Sigmoid colon (tissue), 7 donors: ENCODE measurements around the gene ABCA12. TPM values are rescaled to one million over a fixed set of nuclear protein-coding genes. Genes with fewer than 3 reads are reported as not detected.
"Not testable (repeated sequence)": the region's sequence is repeated elsewhere in the genome, so short reads cannot be mapped to it uniquely, and the experiment has no call there.

Source experiments
- DNase-seq: peaks from one replicate; pipeline ENCODE4 v3.0.0-alpha.2; 2019
- H3K27ac ChIP-seq, 4 donors: fragments of 200-600 bp; sonication (generic); one replicate each; pipeline ENCODE4 v1.5.1; 2016 to 2019; ENCODE audit warnings: mild to moderate bottlenecking in 1 of 4
- H3K27me3 ChIP-seq, 3 donors: fragments of 200-600 bp; sonication (generic); one replicate each; pipeline ENCODE4 v1.5.1; 2019; ENCODE audit warnings: mild to moderate bottlenecking in 1 of 3
- H3K36me3 ChIP-seq, 4 donors: fragments of 200-600 bp; sonication (generic); one replicate each; pipeline ENCODE4 v1.5.1; 2016 to 2019
- H3K4me1 ChIP-seq, 4 donors: fragments of 200-600 bp; sonication (generic); one replicate each; pipeline ENCODE4 v1.5.1; 2017 to 2019
- H3K4me3 ChIP-seq, 4 donors: fragments of 200-600 bp; sonication (generic); one replicate each; pipeline ENCODE4 v1.5.1; 2017 to 2019; ENCODE audit warnings: mild to moderate bottlenecking in 2 of 4, moderate library complexity in 1 of 4
- H3K9me3 ChIP-seq, 4 donors: fragments of 200-600 bp in 3 of 4; sonication (generic) in 3 of 4; one replicate each; pipeline versions ENCODE4 v1.5.1 to v1.6.1; 2013 to 2019
- EP300 ChIP-seq, 4 donors: sonication (generic); formaldehyde crosslinking; IDR thresholded peaks; one replicate each; pipeline ENCODE4 v1.6.1; 2017; ENCODE audit warnings: antibody characterized with exemption in 4 of 4
- POLR2A ChIP-seq, 2 donors: fragments of 450-650 bp; IDR thresholded peaks; one replicate each; pipeline ENCODE4 v1.6.1; 2016; ENCODE audit warnings: antibody characterized with exemption in 2 of 2, mild to moderate bottlenecking in 2 of 2, moderate library complexity in 2 of 2
- POLR2AphosphoS5 ChIP-seq, 4 donors: sonication (generic); formaldehyde crosslinking; IDR thresholded peaks; one replicate each; pipeline ENCODE4 v1.6.1; 2017; ENCODE audit warnings: antibody characterized with exemption in 4 of 4
- WGBS, 2 donors: extraction: QIAGEN DNeasy Blood & Tissue Kit; methylation state at CpG; one replicate each; pipeline ENCODE4 v1.1.7; 2013; 5-methylcytosine and 5-hydroxymethylcytosine counted together
- intact Hi-C: fragments of 100-400 bp; cut with DNase I; formaldehyde crosslinking; loops from one replicate; pipeline ENCODE4 v1.15.1; 2023
- polyA plus RNA-seq, 3 donors: library from polyadenylated mRNA; stranded (reverse); fragments of 200-250 nt; gene quantifications; one replicate each; pipeline ENCODE4 v1.2.3, GENCODE V29; 2013
- total RNA-seq, 4 donors: library from RNA; depleted of rRNA; stranded (reverse); fragments of >200 nt; gene quantifications; one replicate each; pipeline ENCODE4 v1.1.0, GENCODE V29; 2016
- TF ChIP-seq, protein P1 (sequence below), 4 experiments: fragments of 450-650 bp in 3 of 4; fragments of 200-600 bp in 1 of 4; IDR thresholded peaks; one replicate each; pipeline ENCODE4 v1.5.1; 2016 to 2019; ENCODE audit warnings: antibody characterized with exemption in 4 of 4, mild to moderate bottlenecking in 3 of 4, moderate library complexity in 2 of 4
- donor health status: healthy with polysubstance abuse.
- donor health status: Bipolar disorder and iron deficiency.
- donor health status: healthy.

Gene ABCA12
- total and polyA plus RNA-seq, 7 donors: under 0.01 to 0.66 (median 0.28) TPM; not detected in 2

DNA sequence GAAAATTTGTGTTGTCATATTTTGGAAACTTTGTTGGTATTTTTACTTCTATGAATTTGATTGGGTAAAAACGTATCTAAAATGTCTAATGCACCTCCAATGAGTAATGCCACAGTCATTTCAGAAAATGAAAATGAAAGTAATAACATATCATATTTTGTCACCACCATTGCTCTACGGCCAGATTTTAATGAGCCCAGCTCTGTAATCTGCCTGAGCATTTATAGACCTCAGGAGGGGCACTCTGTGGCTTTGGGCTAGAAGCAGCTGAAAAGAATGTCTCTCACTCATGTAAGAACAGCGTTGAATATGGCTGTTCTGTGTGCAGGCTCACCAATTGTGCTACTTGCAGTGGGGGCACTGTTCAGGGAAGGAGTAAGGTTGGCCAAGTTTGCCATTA lies 32.7 kb upstream of the ABCA12 start:
- Histone ChIP-seq H3K4me3 (no peak overlapping the region), H3K9me3 (no peaks in the 10 kb centered on the region), H3K27ac (no peak overlapping the region), H3K27me3 (no peaks in the 10 kb centered on the region), H3K36me3 (no peaks in the 10 kb centered on the region), H3K4me1 (no peaks in the 10 kb centered on the region)
- no peak for DNase-seq
- intact Hi-C loops: no loop called here
- WGBS, 2 donors: 10 to 38% methylated on average over 3 of the region's 3 CpGs
- no peak for TF ChIP-seq POLR2A (IDR thresholded peaks at IDR 0.05)

DNA sequence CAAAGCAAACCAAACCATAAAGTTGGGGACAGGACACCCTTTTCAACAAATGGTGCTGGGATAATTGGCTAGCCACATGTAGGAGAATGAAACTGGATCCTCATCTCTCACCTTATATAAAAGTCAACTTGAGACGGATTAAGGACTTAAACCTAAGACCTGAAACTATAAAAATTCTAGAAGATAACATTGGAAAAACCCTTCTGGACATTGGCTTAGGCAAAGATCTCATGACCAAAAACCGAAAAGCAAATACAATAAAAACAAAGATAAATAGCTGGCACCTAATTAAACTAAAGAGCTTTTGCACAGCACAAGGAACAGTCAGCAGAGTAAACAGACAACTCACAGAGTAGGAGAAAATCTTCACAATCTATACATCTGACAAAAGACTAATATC lies 28.1 kb upstream of the ABCA12 start:
- 21 to 64% methylated on average over 2 of the region's 2 CpGs for WGBS, 2 donors
- H3K9me3 ChIP-seq, H3K27me3 ChIP-seq, H3K36me3 ChIP-seq, DNase-seq, intact Hi-C loops, H3K27ac ChIP-seq, H3K4me1 ChIP-seq, H3K4me3 ChIP-seq: not testable (repeated sequence)

DNA sequence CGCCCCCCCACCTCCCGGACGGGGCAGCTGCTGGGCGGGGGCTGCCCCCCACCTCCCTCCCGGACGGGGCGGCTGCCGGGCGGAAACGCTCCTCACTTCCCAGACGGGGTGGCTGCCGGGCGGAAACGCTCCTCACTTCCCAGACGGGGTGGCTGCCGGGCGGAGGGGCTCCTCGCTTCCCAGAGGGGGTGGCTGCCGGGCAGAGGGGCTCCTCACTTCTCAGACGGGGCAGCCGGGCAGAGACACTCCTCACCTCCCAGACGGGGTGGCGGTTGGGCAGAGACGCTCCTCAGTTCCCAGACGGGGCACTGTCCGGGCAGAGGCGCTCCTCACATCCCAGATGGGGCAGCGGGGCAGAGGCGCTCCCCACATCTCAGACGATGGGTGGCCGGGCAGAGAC lies 24.9 kb upstream of the ABCA12 start:
- H3K4me1 ChIP-seq, H3K36me3 ChIP-seq, H3K27ac ChIP-seq, intact Hi-C loops, H3K27me3 ChIP-seq, H3K4me3 ChIP-seq, DNase-seq, H3K9me3 ChIP-seq: not testable (repeated sequence)
- WGBS, 2 donors: 95 to 97% methylated on average over 31 of the region's 31 CpGs

DNA sequence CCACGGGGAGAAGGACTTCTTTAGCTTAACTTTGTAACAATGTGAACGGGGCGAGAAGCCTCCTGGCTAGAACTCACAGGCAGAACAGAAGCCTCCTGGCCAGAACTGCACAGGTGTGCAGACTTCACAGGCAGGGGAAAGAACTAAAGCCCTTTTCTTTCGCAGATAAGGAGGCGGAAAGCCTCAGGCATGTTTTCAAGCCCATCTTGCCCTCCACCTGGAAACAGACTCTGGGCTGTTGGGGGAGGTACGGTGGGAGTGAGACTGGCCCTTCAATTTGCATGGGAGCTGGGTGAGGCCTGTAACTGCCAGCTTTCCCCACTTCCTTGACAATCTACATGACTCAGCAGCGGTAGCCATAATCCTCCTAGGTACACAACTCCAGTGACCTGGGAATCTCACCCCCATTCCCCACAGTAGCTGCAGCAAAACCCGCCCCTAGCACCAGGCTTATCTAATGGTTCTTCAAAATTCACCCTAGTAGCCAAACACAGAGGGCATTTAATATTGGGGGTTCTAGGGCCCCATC lies 22.9 kb upstream of the ABCA12 start:
- Histone ChIP-seq H3K4me3 (no peak overlapping the region), H3K36me3 (no peaks in the 10 kb centered on the region), H3K27ac (no peak overlapping the region), H3K9me3 (no peaks in the 10 kb centered on the region), H3K4me1 (no peaks in the 10 kb centered on the region), H3K27me3 (no peaks in the 10 kb centered on the region)
- WGBS, 2 donors: 81 to 88% methylated on average over 8 of the region's 8 CpGs
- TF ChIP-seq, protein P1, sequence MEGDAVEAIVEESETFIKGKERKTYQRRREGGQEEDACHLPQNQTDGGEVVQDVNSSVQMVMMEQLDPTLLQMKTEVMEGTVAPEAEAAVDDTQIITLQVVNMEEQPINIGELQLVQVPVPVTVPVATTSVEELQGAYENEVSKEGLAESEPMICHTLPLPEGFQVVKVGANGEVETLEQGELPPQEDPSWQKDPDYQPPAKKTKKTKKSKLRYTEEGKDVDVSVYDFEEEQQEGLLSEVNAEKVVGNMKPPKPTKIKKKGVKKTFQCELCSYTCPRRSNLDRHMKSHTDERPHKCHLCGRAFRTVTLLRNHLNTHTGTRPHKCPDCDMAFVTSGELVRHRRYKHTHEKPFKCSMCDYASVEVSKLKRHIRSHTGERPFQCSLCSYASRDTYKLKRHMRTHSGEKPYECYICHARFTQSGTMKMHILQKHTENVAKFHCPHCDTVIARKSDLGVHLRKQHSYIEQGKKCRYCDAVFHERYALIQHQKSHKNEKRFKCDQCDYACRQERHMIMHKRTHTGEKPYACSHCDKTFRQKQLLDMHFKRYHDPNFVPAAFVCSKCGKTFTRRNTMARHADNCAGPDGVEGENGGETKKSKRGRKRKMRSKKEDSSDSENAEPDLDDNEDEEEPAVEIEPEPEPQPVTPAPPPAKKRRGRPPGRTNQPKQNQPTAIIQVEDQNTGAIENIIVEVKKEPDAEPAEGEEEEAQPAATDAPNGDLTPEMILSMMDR (IDR thresholded peaks at IDR 0.05): no peak
- TF ChIP-seq POLR2A (IDR thresholded peaks at IDR 0.05) (no peak), POLR2AphosphoS5 (IDR thresholded peaks at IDR 0.05) (no peak), EP300 (IDR thresholded peaks at IDR 0.05) (no peak)
- DNase-seq: no peak
- intact Hi-C loops: no loop called here

DNA sequence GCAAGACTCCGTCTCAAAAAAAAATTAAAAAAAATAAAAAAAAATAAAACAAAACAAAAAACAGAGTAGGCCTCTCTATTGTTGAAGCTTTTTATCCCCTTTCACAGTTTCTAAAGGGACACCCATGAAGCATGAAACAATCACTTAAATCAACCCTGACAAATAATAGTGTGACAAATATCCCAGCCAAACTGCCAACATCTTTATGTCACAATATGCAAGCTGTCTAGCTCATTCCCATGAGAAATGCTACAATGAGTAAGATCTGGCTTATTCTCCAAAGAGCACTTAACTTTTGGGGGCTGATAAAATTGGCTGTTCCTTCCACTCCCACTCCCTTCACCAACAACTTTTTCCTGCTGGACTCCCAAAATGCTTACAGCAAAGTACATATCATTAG lies 21.7 kb upstream of the ABCA12 start:
- intact Hi-C loops: no loop called here
- no peaks in the 10 kb centered on the region for H3K4me1 ChIP-seq
- no peaks in the 10 kb centered on the region for H3K36me3 ChIP-seq
- H3K4me3 ChIP-seq: no peak overlapping the region
- 97% methylated on average over 1 of the region's 1 CpG for WGBS, 2 donors
- TF ChIP-seq POLR2A (IDR thresholded peaks at IDR 0.05) (no peak), POLR2AphosphoS5 (IDR thresholded peaks at IDR 0.05) (no peak), EP300 (IDR thresholded peaks at IDR 0.05) (no peak)
- TF ChIP-seq, protein P1 (IDR thresholded peaks at IDR 0.05): no peak
- H3K27me3 ChIP-seq: no peaks in the 10 kb centered on the region
- H3K9me3 ChIP-seq: no peaks in the 10 kb centered on the region
- DNase-seq: no peak
- no peak overlapping the region for H3K27ac ChIP-seq

DNA sequence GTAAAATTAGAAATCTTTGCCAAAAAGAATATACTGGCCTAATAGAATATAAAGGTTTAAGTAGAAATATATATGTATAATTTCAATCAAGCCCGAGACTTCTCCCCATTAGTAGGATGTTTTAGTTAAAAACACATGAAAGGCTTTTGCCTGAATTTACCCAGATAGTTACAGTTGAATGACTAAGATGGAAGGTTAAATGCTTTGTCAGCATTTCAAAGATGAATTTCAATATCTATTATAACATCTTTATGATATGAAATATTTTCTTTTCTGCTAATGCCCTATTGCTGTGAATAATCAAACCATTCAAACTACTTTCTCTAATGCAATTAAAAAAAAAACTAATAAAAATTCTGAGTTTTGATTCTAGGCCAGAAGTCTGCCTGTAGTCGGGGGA lies 18.0 kb upstream of the ABCA12 start:
- Histone ChIP-seq H3K27me3 (no peaks in the 10 kb centered on the region), H3K9me3 (no peaks in the 10 kb centered on the region), H3K36me3 (no peaks in the 10 kb centered on the region), H3K4me3 (no peak overlapping the region), H3K27ac (no peak overlapping the region), H3K4me1 (no peaks in the 10 kb centered on the region)
- intact Hi-C loops: no loop called here
- 82 to 90% methylated on average over 2 of the region's 2 CpGs for WGBS, 2 donors
- DNase-seq: no peak
- TF ChIP-seq POLR2A (IDR thresholded peaks at IDR 0.05): no peak
- no peak for TF ChIP-seq POLR2AphosphoS5 (IDR thresholded peaks at IDR 0.05)
- no peak for TF ChIP-seq EP300 (IDR thresholded peaks at IDR 0.05)
- TF ChIP-seq, protein P1 (IDR thresholded peaks at IDR 0.05): no peak
